Renal pelvis (tissue), 3 donors: ENCODE measurements around the gene AHSG. TPM values are rescaled to one million over a fixed set of nuclear protein-coding genes. Genes with fewer than 3 reads are reported as not detected.

Experiments
- polyA plus RNA-seq, 3 donors: library from polyadenylated mRNA; unstranded; fragments of 120-200 nt; gene quantifications; one replicate each; pipeline ENCODE4 v1.2.1, GENCODE V29; 2013; ENCODE audit not compliant: insufficient read length in 3 of 3

Gene AHSG
- polyA plus RNA-seq, 3 donors: 0.44 to 0.61 (median 0.56) TPM

Other genes starting within 250 kb of the AHSG start
- 10 to 100 TPM in 2 of 3 donors, 1 to 10 TPM in 1; 5.8 to 13.0 (median 10.1) TPM for gene CRYGS, start 68.7 kb upstream of the AHSG start, polyA plus RNA-seq
- gene TBCCD1, start 45.7 kb upstream of the AHSG start, polyA plus RNA-seq: 10 to 100 TPM; 17.0 to 27.1 (median 22.4) TPM
- gene DNAJB11, start 42.3 kb upstream of the AHSG start, polyA plus RNA-seq: 10 to 100 TPM; 67.9 to 73.9 (median 68.7) TPM
- gene FETUB, start 27.3 kb downstream of the AHSG start, polyA plus RNA-seq: under 1 TPM; 0.16 to 0.84 (median 0.65) TPM
- 1 to 10 TPM; 2.4 to 3.5 (median 2.5) TPM for gene HRG, start 53.0 kb downstream of the AHSG start, polyA plus RNA-seq
- 100 to 1,000 TPM in 2 of 3 donors, 10 to 100 TPM in 1; 84.2 to 146 (median 119) TPM for gene KNG1, start 104.3 kb downstream of the AHSG start, polyA plus RNA-seq
- 100 to 1,000 TPM; 718 to 864 (median 851) TPM for gene EIF4A2, start 170.5 kb downstream of the AHSG start, polyA plus RNA-seq
- 10 to 100 TPM; 47.1 to 50.8 (median 47.6) TPM for gene RFC4, start 193.4 kb downstream of the AHSG start, polyA plus RNA-seq
- under 1 TPM in 2 of 3 donors, not detected in 1; 0.03 to 0.04 TPM for gene ADIPOQ, start 229.7 kb downstream of the AHSG start, polyA plus RNA-seq